RWPE2 (cell line): Measurements from ENCODE around the gene CDH4.

ENCODE experiments used
- ATAC-seq: fragments of 200-7000 bp; cut with Tn5 transposase; 3 replicates; pipeline ENCODE4 v1.9.1; 2021; ENCODE audit warnings: low read depth
- DNase-seq: peaks from one replicate; pipeline ENCODE4 v3.0.0-alpha.2; 2020; ENCODE audit warnings: low spot score
- H3K27ac ChIP-seq: fragments of 450-650 bp; 2 replicates; pipeline ENCODE4 v1.5.1; 2017; ENCODE audit warnings: mild to moderate bottlenecking; ENCODE audit not compliant: poor library complexity, severe bottlenecking
- H3K27me3 ChIP-seq: fragments of 250-450 bp; sonication (Bioruptor Pico); 2 replicates; pipeline ENCODE4 v1.5.1; 2021; ENCODE audit warnings: mild to moderate bottlenecking, moderate library complexity; ENCODE audit not compliant: insufficient read depth, poor library complexity, severe bottlenecking
- H3K36me3 ChIP-seq: fragments of 250-450 bp; sonication (Bioruptor Pico); 2 replicates; pipeline ENCODE4 v1.5.1; 2020; ENCODE audit warnings: low read depth, mild to moderate bottlenecking, moderate library complexity
- H3K4me1 ChIP-seq: fragments of 250-450 bp; sonication (Bioruptor Pico); 2 replicates; pipeline ENCODE4 v1.5.1; 2021; ENCODE audit warnings: mild to moderate bottlenecking, moderate library complexity; ENCODE audit not compliant: insufficient read depth, poor library complexity, severe bottlenecking
- H3K4me3 ChIP-seq: fragments of 250-450 bp; sonication (Bioruptor Pico); 2 replicates; pipeline ENCODE4 v1.5.1; 2021; ENCODE audit warnings: mild to moderate bottlenecking, moderate library complexity; ENCODE audit not compliant: severe bottlenecking
- H3K9me3 ChIP-seq: fragments of 250-450 bp; sonication (Bioruptor Pico); 2 replicates; pipeline ENCODE4 v1.5.1; 2021; ENCODE audit warnings: mild to moderate bottlenecking, moderate library complexity; ENCODE audit not compliant: severe bottlenecking
- TF ChIP-seq, protein P1 (sequence below): fragments of 450-650 bp; IDR thresholded peaks from one replicate; pipeline ENCODE4 v1.5.1; 2017; ENCODE audit warnings: mild to moderate bottlenecking, moderate library complexity; ENCODE audit not compliant: poor library complexity, severe bottlenecking

The CDH4 gene

DNA sequence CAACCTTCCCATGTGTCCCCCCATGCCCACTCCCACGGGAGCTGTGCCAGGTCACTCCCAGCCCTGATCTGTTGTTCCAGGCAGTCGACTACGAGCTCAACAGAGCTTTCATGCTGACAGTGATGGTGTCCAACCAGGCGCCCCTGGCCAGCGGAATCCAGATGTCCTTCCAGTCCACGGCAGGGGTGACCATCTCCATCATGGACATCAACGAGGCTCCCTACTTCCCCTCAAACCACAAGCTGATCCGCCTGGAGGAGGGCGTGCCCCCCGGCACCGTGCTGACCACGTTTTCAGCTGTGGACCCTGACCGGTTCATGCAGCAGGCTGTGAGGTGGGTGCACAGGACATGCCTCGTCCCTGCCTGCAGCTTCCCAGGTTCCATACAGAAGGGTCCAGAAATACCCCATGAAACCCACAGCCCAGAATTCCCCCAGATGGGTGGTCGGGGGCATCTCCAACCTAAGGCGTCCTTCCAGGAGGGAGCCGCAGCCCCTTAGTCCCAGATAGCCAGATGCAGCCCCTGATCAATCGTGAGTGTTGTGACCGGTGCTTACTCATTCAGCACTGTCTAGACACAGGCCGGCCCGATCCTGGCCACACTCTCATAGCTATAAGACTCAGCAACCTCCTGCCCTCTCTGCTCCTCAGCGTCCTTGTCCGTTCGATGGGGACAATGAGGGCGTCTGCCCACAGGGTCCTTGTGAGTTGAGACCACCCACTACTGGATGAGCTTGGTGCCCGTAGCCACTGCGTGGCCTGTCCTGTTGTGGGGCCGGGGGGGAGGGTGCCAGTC is 671.5 kb downstream of the CDH4 start:
- ATAC-seq: no peak
- Histone ChIP-seq H3K36me3 (peaks cover 3% of the 10 kb centered on the region), H3K4me3 (no peak overlapping the region), H3K4me1 (no peaks in the 10 kb centered on the region), H3K27me3 (no peaks in the 10 kb centered on the region), H3K27ac (no peak overlapping the region), H3K9me3 (no peaks in the 10 kb centered on the region)
- TF ChIP-seq, protein P1, sequence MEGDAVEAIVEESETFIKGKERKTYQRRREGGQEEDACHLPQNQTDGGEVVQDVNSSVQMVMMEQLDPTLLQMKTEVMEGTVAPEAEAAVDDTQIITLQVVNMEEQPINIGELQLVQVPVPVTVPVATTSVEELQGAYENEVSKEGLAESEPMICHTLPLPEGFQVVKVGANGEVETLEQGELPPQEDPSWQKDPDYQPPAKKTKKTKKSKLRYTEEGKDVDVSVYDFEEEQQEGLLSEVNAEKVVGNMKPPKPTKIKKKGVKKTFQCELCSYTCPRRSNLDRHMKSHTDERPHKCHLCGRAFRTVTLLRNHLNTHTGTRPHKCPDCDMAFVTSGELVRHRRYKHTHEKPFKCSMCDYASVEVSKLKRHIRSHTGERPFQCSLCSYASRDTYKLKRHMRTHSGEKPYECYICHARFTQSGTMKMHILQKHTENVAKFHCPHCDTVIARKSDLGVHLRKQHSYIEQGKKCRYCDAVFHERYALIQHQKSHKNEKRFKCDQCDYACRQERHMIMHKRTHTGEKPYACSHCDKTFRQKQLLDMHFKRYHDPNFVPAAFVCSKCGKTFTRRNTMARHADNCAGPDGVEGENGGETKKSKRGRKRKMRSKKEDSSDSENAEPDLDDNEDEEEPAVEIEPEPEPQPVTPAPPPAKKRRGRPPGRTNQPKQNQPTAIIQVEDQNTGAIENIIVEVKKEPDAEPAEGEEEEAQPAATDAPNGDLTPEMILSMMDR: no peak
- DNase-seq: peak; percentile 80

DNA sequence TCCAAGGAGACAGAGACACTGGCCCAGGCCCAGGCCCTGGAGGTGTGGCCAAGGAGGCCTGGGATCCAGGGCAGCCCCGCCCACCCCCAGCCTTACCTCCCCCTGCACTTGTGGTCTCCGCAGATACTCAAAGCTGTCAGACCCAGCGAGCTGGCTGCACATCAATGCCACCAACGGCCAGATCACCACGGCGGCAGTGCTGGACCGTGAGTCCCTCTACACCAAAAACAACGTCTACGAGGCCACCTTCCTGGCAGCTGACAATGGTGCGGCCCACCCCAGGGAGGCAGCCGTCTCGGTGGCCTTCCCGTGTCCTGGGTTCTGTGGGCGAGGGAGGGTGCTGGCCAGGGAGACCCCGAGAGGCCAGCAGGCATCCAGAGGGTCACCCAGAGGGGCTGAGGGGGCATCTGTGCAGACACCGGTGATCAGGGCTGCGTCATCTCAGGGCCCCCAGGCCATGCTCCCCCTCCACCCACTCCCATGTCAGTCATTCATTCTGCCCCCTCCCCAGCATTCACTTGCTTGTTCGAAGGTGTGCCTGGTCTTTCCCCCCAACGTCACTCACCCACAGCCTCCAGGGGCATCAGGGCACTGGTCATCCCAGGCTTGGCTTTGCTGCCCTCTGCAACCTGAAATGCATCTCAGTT is 672.3 kb downstream of the CDH4 start:
- H3K36me3 ChIP-seq: peaks cover 11% of the 10 kb centered on the region
- TF ChIP-seq, protein P1: no peak
- H3K27ac ChIP-seq: no peak overlapping the region
- peak; percentile 81 for DNase-seq
- no peaks in the 10 kb centered on the region for H3K4me1 ChIP-seq
- H3K4me3 ChIP-seq: no peak overlapping the region
- no peaks in the 10 kb centered on the region for H3K9me3 ChIP-seq
- no peak for ATAC-seq
- no peaks in the 10 kb centered on the region for H3K27me3 ChIP-seq

DNA sequence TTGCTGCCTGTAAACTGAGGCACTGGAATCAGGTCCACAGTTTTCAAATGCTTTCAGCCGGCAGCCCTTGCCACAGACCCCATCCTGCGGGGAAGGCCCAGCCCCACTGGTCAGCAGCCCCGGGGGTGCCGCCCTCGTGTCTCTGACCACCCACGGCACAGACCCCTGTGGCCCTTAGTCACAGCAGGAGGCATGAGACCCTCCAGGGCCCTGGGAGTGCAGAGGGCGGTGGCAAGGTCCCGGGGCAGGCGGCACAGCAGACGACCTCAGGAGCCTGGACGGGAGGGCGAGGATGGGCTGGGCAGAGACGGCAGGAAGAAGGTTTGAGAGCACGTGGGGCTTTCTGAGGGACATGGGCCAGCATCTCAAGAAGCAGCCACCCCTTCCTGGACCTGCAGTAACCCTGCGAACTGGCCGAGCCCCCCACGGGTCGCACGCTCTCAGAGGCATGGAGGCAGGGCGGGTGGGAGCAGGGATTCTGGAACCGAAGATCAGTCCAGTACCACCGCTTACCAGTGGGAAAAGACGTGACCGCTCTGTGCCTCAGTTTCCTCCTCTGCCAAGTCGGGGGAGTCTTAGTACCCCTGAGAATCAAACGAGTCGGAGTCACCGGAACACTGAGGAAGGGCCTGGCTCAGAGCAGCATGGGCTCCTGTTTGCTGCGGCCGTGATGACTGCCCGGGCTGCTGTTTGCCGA is 672.9 kb downstream of the CDH4 start:
- H3K27me3 ChIP-seq: no peaks in the 10 kb centered on the region
- H3K27ac ChIP-seq: no peak overlapping the region
- no peak overlapping the region for H3K4me3 ChIP-seq
- peaks cover 18% of the 10 kb centered on the region for H3K36me3 ChIP-seq
- H3K9me3 ChIP-seq: no peaks in the 10 kb centered on the region
- ATAC-seq (no peak), DNase-seq (peak; percentile 84)
- no peaks in the 10 kb centered on the region for H3K4me1 ChIP-seq
- TF ChIP-seq, protein P1: no peak

DNA sequence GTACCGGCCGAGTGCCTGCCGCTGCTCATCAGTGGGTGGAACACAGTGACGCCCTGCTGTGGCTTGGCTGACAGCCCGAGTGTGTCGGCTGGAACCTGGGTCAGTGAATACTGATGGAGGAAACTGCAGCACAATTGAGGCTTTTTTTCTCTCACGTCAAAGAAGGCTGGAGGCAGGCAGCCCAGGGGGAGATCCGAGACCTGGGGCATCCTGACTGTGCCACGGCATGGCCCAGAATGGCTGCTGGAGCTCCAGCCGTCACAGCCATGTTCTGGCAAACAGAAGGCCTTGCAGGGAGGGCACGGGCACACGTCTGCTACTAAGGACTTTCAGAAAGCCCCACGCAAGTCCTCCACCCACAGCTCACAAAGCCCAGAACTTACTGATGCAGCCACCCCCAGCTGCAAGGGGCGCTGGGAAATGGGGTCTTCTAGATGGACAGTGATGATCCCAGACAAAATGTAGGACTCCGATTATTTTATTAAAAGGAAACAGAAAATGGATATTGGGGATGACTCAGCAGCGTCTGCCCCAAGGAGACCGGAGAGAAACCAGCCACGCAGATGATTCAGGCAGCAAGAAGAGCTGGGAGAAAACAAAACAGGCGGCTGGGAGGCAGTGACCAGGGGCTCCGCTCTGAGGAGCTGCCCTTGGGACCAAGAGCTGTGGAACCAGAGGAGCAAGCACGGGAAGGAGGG is 673.6 kb downstream of the CDH4 start:
- H3K4me1 ChIP-seq: no peaks in the 10 kb centered on the region
- H3K27ac ChIP-seq: no peak overlapping the region
- H3K9me3 ChIP-seq: no peaks in the 10 kb centered on the region
- H3K36me3 ChIP-seq: peaks cover 20% of the 10 kb centered on the region
- H3K4me3 ChIP-seq: no peak overlapping the region
- TF ChIP-seq, protein P1: no peak
- H3K27me3 ChIP-seq: no peaks in the 10 kb centered on the region
- ATAC-seq (peak; percentile 70), DNase-seq (peak; percentile 92)
